HG03457 (cell line): ENCODE measurements around the gene RPS26.
"Not testable (repeated sequence)": the region's sequence is repeated elsewhere in the genome, so short reads cannot be mapped to it uniquely, and the experiment has no call there.

Experiments
- ATAC-seq: cut with Tn5 transposase; IDR thresholded peaks from one replicate; pipeline ENCODE4 v1.9.1; 2021; ENCODE audit warnings: moderate number of reproducible peaks; ENCODE audit not compliant: unreplicated experiment

The RPS26 gene

DNA sequence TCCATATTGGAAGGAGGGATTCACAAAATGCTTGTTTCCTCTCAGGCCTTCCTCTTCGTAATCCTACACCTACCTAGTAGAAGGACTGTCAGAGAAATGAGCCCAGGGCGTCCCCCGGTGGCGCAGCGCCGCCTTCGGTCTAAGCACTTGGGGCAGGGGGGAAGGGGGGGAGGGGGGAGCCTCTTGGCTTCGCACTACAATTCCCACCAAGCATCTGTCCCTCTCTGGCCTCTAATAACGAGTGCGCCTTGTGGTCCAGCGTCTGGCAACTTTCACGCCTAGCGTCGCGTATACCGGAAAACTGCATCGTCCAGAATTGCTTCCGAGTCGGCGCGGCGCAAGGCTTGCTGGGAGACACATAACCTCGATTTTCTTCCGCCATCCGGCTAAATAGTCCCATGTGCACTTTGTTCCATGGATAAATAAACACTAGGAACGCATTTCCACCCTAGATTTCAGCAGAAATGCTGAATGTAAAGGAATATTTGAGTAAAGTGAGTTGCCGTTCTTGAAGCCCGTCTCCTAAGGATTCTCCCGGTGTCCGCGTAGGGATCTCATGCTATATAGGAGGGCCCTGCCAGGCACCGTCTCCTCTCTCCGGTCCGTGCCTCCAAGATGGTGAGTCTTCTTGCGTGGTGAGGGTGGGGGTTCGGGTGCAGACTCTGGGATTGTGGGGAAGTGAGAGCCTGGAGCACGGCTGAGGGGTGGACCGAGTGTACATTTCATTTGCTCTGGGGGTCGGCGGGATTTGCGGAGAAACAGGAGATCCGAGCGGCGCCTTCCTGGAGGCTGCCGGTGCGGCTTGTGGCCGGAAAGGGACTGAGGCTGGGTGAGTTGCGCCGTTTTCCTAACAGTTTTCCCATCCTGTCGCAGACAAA, at the start of gene RPS26:
RPS26 (plus strand) TSS at position 367 of the 878 bp plus-strand sequence; CDS start at position 616, 249 bp downstream.
- peak; percentile 71 for ATAC-seq

DNA sequence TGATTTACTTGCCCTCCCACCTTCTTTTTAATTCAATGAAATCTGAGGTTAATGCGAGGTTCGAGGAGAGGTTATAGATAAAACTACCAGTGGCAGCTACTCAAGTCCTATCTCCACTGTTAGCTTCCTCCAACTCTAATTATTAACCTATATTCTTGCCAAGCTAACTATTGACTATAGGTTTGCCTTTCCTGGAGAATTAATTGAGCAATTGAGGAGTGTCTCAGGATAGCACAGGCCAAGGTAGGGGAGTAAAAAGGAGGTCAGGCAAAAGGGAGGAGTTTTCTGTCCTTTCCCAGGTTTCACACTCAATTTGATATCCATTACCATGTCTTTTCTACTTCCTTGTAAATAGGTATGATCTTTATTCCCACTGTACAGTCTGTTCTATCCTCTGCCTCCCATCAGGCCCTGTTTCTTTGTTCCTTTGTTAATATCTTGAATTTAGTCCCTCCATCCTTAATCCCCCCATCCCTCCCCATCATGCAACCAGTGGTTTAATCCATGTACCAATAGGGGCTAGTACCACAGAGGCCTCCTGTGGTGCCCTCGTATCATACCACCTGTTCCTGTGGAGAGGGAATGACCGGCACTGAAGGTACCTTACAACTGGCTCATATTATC, 48.4 kb upstream of the RPS26 start:
- ATAC-seq: no peak

DNA sequence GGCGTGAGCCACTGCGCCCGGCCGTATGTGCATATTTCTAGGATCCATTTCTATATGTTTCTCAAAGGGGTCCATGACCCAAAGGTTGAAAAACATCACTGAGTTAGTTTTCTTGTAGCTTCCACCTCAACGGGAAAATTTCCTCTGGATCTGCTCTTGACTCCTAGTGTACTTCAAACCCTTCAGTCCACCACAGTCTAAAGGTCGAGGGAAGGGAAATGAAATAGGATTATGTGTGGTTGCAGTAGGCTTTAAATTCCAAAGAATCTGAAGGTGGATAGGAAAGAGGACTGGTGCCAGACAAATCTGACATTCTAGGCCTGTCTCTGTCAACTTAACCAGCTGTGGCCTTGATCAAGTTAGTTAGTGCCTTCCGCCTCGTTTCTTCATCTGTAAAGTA, 46.4 kb upstream of the RPS26 start:
- no peak for ATAC-seq

GRCh38 chr12:55996201-55996714, 45.5 kb upstream of the RPS26 start:
- ATAC-seq: no peak

- ATAC-seq: peak; percentile 98
Measured at GRCh38 chr12:55996715-55997534, 44.8 kb upstream of the RPS26 start, which contains the start of gene SUOX. Gene SUOX, plus strand, starts transcription at chr12:55997276. Its CDS starts 4,946 bp downstream, at chr12:56002222.

DNA sequence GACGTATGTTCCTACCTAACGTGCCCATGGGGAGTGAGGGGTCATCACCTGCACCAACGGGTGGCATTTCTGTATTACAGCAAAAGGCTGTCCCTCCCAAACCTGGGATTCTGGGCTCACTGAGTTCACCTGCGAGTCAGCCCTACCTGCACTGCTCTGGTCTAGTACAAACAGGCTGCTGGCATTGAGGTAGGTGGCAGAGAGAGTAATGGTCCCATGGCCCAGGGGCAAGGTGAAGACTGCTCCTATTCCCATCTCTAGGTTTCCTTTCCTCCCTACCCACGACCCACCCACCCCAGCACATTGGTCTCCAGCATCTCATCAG, 44.2 kb upstream of the RPS26 start:
- no peak for ATAC-seq

DNA sequence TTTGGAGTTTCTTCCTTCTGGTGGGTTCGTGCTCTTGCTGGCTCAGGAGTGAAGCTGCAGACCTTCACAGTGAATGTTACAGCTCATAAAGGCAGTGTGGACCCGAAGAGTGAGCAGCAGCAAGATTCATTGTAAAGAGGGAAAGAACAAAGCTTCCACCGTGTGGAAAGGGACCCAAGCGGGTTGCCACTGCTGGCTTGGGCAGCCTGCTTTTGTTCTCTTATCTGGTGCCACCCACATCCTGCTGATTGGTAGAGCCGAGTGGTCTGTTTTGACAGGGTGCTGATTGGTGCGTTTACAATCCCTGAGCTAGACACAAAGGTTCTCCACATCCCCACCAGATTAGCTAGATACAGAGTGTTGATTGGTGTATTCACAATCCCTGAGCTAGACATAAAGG, 42.2 kb upstream of the RPS26 start:
- not testable (repeated sequence) for ATAC-seq

DNA sequence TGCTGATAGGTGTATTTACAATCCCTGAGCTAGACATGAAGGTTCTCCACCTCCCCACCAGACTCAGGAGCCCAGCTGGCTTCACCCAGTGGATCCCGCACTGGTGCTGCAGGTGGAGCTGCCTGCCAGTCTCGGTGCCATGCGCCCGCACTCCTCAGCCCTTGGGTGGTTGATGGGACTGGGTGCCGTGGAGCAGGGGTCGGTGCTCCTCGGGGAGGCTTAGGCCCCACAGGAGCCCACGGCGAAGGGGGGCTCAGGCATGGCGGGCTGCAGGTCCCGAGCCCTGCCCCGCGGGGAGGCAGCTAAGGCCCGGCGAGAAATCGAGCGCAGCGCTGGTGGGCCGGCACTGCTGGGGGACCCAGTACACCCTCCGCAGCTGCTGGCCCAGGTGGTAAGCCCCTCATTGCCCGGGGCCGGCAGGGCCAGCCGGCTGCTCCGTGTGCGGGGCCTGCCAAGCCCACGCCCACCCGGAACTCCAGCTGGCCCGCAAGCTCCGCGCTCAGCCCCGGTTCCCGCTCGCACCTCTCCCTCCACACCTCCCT, 41.6 kb upstream of the RPS26 start:
- not testable (repeated sequence) for ATAC-seq

DNA sequence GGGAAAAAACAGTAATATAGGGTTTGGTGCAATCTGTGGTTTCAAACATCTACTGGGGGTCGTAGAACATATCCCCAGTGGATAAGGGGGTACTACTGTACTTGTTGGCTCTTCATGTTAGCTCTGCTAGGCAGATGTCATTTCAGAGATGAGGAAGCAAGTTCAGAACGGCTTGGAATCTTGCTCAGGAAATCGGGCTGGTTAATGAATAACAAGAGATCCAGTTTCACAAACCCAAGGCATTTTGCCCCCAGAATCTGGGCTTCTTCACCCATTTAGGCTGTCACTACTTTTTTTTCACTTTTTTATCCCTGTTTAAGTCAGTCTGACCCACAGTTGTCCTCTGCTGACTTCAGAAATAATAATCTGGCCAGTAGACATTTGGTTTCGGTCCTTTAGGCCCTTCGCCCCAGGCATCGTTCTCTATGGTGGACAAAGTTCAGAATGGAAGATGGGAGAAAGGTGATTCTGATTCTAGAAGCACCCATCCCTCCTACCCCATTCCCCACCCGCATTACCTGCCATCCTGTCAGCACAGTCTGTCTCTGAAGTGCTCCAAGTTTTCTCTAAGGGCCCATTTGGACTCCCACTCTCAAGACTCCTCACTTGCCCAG, 40.1 kb upstream of the RPS26 start:
- no peak for ATAC-seq

DNA sequence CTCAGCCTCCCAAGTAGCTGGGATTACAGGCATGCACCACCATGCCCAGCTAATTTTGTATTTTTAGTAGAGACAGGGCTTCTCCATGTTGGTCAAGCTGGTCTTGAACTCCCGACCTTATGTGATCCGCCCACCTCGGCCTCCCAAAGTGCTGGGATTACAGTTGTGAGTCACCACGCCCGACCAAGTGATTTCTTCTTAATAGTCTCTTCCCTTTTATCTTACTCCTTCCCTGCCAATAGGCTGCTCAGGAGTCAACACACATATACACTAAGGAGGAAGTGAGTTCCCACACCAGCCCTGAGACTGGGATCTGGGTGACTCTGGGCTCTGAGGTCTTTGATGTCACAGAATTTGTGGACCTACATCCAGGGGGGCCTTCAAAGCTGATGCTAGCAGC, 38.3 kb upstream of the RPS26 start:
- not testable (repeated sequence) for ATAC-seq

DNA sequence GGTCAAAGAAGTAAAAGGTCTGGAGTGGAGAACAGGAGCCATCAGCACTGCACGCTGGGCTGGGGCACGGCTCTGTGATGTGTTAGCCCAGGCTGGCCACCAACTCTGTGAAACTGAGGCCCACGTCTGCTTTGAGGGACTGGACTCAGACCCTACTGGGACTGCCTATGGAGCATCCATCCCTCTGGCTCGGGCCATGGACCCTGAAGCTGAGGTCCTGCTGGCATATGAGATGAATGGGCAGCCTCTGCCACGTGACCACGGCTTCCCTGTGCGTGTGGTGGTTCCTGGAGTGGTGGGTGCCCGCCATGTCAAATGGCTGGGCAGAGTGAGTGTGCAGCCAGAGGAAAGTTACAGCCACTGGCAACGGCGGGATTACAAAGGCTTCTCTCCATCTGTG, 37.5 kb upstream of the RPS26 start:
- no peak for ATAC-seq

- no peak for ATAC-seq
Measured at GRCh38 chr12:56007564-56008559, 33.9 kb upstream of the RPS26 start.

- no peak for ATAC-seq
Measured at GRCh38 chr12:56010111-56010570, 31.6 kb upstream of the RPS26 start.

DNA sequence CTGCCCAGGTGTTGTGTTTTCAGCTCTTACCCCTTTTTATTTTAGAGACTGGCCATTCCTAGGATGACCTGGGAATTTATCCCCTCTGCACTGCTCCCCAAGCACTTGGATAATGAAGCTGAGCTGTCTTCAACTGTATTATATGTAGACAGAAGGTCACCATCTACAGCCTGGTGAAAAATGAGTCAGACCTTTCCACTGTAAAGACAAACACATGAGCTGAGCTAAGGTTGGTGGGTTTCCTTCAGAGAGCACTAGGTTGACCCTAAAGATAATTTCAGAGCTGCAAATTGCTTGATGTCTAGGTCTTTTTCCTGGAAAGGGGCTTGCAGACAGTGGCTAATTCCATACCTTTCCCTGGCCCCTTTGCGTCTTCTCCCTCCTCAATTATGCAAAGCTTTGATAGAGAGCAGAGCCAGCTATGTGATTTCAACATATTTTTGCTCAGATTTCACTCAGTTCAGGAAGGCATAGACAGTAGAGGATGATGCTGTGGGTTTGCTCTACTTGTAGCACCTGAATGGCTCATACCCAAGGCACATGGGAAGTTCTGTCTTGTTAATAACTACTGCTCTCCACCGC, 30.1 kb upstream of the RPS26 start:
- ATAC-seq: no peak

GRCh38 chr12:56013482-56013881, 28.2 kb upstream of the RPS26 start:
- ATAC-seq: no peak

- ATAC-seq: no peak
Measured at GRCh38 chr12:56014205-56014604, 27.5 kb upstream of the RPS26 start.

GRCh38 chr12:56017181-56017580, 24.5 kb upstream of the RPS26 start:
- no peak for ATAC-seq

GRCh38 chr12:56018356-56018755, 23.4 kb upstream of the RPS26 start:
- ATAC-seq: no peak
